Measurements from ENCODE around the gene PRDM2. TPM values are rescaled to one million over a fixed set of nuclear protein-coding genes. Genes with fewer than 3 reads are reported as not detected.

PRDM2 gene
- total RNA-seq, 2 experiments from 2014 or later, result 56.3 to 58.4 TPM

DNA sequence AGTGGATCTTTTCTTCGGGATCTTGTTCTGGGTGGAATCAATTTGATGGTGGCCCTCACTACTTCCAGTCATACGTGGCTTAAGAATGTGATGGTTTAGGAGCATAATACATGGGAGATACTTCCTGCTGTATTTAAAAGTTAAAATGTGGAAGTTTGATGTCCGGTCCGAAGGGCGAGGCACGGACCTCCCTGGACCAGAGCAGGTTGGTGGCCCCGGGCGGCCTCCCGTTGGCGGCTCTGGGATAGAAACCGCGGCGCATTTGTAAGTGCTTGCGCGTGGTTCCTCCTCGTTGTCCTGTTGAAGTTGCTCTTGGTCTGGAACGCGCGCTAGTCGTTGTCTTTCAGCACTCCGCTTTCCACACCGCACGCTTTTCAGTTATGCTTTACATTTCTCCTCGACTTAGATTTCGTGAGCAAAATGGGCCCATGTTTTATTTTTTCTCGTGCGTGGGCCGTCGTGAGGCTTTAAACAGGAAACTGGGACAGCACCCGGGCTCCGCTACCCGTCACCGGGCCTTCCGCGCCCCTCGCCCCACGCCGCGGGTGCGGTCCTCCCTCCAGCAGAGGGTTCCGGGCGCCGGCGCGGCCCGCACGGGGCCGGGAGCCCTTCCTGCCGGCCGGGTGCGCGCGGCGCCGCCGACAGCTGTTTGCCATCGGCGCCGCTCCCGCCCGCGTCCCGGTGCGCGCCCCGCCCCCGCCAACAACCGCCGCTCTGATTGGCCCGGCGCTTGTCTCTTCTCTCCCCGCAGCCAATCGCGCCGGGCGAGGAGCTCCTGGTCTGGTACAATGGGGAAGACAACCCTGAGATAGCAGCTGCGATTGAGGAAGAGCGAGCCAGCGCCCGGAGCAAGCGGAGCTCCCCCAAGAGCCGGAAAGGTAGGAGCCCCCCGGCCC is 48.9 kb downstream of the PRDM2 start:
- ChIA-PET POLR2A (interaction anchor here (0.6 to 5.9 kb wide), 19 partner anchors 8 to 1841 kb away, joined by 3 to 177 read pairs (median 4); partner anchors contain the start of gene PRDM2), CTCF (interaction anchor here (0.7 to 4.5 kb wide), 6 partner anchors 12 to 82 kb away, joined by 3 to 47 read pairs (median 6); no protein-coding TSS in a partner anchor)
- Mint-ChIP-seq H3K9me3 (no peaks in the 10 kb centered on the region), H3K4me1 (peaks cover 48% of the 10 kb centered on the region), H3K27ac (peak overlapping the region; percentile 87), H3K27me3 (no peaks in the 10 kb centered on the region), H3K4me3 (peak overlapping the region; percentile 86), H3K36me3 (ENCODE audit: low read depth) (peaks cover 31% of the 10 kb centered on the region)
- peak; percentile 96 for DNase-seq

- POLR2A ChIA-PET, result interaction anchor here (0.6 to 5.9 kb wide), 18 partner anchors 7 to 1842 kb away, joined by 3 to 177 read pairs (median 4); partner anchors contain the start of gene PRDM2
Observed at GRCh38 chr1:13749543-13750341, 49.8 kb downstream of the PRDM2 start.

GRCh38 chr1:13751458-13751871 is 51.5 kb downstream of the PRDM2 start:
- no peaks in the 10 kb centered on the region for H3K9me3 Mint-ChIP-seq
- CTCF ChIA-PET, result interaction anchor here (0.7 to 1.4 kb wide), 5 partner anchors 9 to 49 kb away, joined by 3 to 4 read pairs (median 3); no protein-coding TSS in a partner anchor

More at GRCh38 chr1:13749543-13750341, 49.8 kb downstream of the PRDM2 start:
- Mint-ChIP-seq H3K27ac (peak overlapping the region; percentile 87), H3K36me3 (ENCODE audit: low read depth) (peaks cover 34% of the 10 kb centered on the region), H3K4me3 (peak overlapping the region; percentile 98), H3K27me3 (no peaks in the 10 kb centered on the region), H3K4me1 (peaks cover 56% of the 10 kb centered on the region), H3K9me3 (no peaks in the 10 kb centered on the region)
- CTCF ChIA-PET, result interaction anchor here (0.7 to 4.5 kb wide), 6 partner anchors 11 to 83 kb away, joined by 3 to 47 read pairs (median 6); no protein-coding TSS in a partner anchor
- peak; percentile 60 for DNase-seq

GRCh38 chr1:13751985-13752384 is 52.0 kb downstream of the PRDM2 start:
- Mint-ChIP-seq H3K4me1 (peaks cover 68% of the 10 kb centered on the region), H3K27me3 (no peaks in the 10 kb centered on the region), H3K36me3 (ENCODE audit: low read depth) (peaks cover 39% of the 10 kb centered on the region), H3K9me3 (no peaks in the 10 kb centered on the region), H3K4me3 (no peak overlapping the region), H3K27ac (no peak overlapping the region)
- CTCF ChIA-PET, result interaction anchor here (0.6 to 1.4 kb wide), 3 partner anchors 9 to 135 kb away, joined by 3 to 4 read pairs (median 3); no protein-coding TSS in a partner anchor
- POLR2A ChIA-PET, result interaction anchor here (3.2 kb wide), 1 partner anchor 21 kb away, joined by 21 read pairs; no protein-coding TSS in a partner anchor
- DNase-seq, result no peak

More at GRCh38 chr1:13751458-13751871, 51.5 kb downstream of the PRDM2 start:
- H3K27ac Mint-ChIP-seq, result no peak overlapping the region
- no peaks in the 10 kb centered on the region for H3K27me3 Mint-ChIP-seq
- no peak overlapping the region for H3K4me3 Mint-ChIP-seq
- peaks cover 63% of the 10 kb centered on the region for H3K4me1 Mint-ChIP-seq
- no peak for DNase-seq
- POLR2A ChIA-PET, result interaction anchor here (3.2 kb wide), 1 partner anchor 21 kb away, joined by 21 read pairs; no protein-coding TSS in a partner anchor
- H3K36me3 Mint-ChIP-seq (ENCODE audit: low read depth), result peaks cover 37% of the 10 kb centered on the region

DNA sequence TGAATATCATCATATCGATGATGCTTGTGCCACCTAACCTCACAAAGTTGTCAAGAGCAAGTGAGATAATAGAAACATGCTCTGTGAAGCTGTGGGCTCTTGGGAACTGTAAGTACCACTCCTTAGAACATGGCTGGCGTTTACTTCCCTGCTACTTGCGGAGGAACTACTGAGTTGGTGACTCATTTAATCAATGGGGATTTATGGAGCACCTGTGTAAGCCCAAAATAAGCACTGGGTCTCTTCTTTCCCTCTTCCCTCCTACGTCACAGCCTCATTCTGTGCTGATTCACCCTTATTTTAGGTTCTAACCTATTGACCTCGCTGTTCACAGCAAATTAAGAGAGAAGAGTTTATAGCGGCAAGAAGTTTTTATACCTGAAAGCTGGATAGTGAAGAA is 52.9 kb downstream of the PRDM2 start:
- ChIA-PET CTCF (no interaction called here), POLR2A (interaction anchor here (0.9 to 3.2 kb wide), 2 partner anchors 22 to 52 kb away, joined by 3 to 21 read pairs; no protein-coding TSS in a partner anchor)
- peaks cover 73% of the 10 kb centered on the region for H3K4me1 Mint-ChIP-seq
- no peaks in the 10 kb centered on the region for H3K27me3 Mint-ChIP-seq
- H3K27ac Mint-ChIP-seq, result no peak overlapping the region
- no peak for DNase-seq
- H3K9me3 Mint-ChIP-seq, result no peaks in the 10 kb centered on the region
- H3K36me3 Mint-ChIP-seq (ENCODE audit: low read depth), result peaks cover 39% of the 10 kb centered on the region
- no peak overlapping the region for H3K4me3 Mint-ChIP-seq

- ChIA-PET POLR2A (interaction anchor here (0.8 to 3.2 kb wide), 5 partner anchors 9 to 51 kb away, joined by 3 to 21 read pairs (median 5); no protein-coding TSS in a partner anchor), CTCF (no interaction called here)
- Mint-ChIP-seq H3K36me3 (ENCODE audit: low read depth) (peaks cover 39% of the 10 kb centered on the region), H3K4me1 (peaks cover 65% of the 10 kb centered on the region), H3K9me3 (no peaks in the 10 kb centered on the region), H3K27ac (peak overlapping the region; percentile 36), H3K4me3 (no peak overlapping the region), H3K27me3 (no peaks in the 10 kb centered on the region)
- no peak for DNase-seq
Observed at GRCh38 chr1:13753636-13754402, 53.8 kb downstream of the PRDM2 start.

DNA sequence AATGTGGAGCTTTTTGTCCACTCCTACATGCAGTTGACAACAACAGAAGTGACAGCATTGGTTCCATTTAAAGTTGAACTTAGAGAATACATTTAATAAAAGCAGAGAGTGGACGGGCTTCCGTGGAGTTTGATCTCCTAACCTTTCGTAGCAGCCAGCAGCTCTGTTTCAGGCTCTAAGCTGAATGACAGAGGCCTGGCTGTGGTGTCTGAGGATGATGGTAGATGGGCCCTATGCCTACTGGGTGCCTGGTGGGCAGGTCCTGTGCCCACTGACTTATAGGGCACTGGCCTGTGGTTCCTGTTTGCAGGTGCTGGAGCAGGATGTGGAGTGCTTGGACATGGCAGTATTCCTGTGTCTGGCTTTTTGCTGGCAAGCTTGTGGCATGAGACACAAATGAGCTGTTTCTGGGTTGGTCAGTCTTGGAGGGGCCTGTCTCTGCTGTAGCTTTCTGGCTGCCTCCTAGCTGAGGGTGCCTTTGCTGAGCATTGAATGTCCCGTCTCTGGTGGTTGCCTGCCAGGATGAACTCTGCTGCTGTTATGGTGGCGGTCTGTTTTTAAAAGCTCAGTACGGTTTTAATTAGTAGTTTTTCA is 54.6 kb downstream of the PRDM2 start:
- peaks cover 69% of the 10 kb centered on the region for H3K4me1 Mint-ChIP-seq
- H3K27ac Mint-ChIP-seq, result no peak overlapping the region
- H3K9me3 Mint-ChIP-seq, result no peaks in the 10 kb centered on the region
- no peak overlapping the region for H3K4me3 Mint-ChIP-seq
- ChIA-PET POLR2A (interaction anchor here (0.8 to 2.9 kb wide), 4 partner anchors 9 to 52 kb away, joined by 3 to 9 read pairs (median 4); no protein-coding TSS in a partner anchor), CTCF (no interaction called here)
- peaks cover 37% of the 10 kb centered on the region for H3K36me3 Mint-ChIP-seq (ENCODE audit: low read depth)
- DNase-seq, result no peak
- no peaks in the 10 kb centered on the region for H3K27me3 Mint-ChIP-seq

DNA sequence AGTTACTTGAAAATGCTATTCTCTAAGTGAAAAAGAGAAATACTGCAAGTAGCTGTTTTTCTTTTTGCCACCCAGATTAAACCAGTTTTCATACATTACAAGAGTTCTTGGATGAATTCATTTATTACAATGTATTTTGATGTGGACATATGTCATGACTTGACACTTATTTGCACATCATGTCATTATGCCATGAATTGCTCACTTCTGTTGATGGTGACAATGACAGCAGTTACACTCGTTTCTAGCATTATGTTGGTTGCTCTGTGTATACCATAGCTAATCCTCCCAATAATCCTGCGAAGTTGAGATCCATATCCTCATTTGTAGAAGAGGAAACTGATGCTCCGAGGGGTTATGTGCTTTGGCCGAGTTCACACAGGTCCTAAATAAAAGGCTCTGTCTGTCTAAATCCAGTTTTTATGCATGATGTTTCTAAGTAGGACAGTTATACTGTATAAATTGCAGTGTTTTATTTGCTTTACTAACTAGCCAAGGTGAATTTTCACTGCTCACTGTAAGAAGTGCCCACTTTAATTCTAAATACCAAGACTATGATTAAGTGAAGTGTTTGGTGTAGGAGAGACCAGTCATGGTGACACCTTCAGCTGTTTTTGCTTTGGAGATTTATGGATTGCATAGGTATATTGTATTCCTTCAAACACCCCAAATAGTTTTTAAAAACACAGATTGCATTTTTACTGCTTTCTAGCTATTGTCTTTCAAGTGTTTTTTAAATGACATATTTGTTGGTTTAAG is 56.7 kb downstream of the PRDM2 start:
- Mint-ChIP-seq H3K36me3 (ENCODE audit: low read depth) (peaks cover 36% of the 10 kb centered on the region), H3K4me1 (peaks cover 62% of the 10 kb centered on the region), H3K27me3 (no peaks in the 10 kb centered on the region), H3K9me3 (no peaks in the 10 kb centered on the region), H3K4me3 (no peak overlapping the region), H3K27ac (no peak overlapping the region)
- ChIA-PET POLR2A (interaction anchor here (0.7 to 2.9 kb wide), 6 partner anchors 8 to 54 kb away, joined by 3 to 19 read pairs (median 4); no protein-coding TSS in a partner anchor), CTCF (interaction anchor here (0.7 to 2.0 kb wide), 8 partner anchors 11 to 1784 kb away, joined by 3 to 6 read pairs (median 4); no protein-coding TSS in a partner anchor)
- DNase-seq, result no peak

DNA sequence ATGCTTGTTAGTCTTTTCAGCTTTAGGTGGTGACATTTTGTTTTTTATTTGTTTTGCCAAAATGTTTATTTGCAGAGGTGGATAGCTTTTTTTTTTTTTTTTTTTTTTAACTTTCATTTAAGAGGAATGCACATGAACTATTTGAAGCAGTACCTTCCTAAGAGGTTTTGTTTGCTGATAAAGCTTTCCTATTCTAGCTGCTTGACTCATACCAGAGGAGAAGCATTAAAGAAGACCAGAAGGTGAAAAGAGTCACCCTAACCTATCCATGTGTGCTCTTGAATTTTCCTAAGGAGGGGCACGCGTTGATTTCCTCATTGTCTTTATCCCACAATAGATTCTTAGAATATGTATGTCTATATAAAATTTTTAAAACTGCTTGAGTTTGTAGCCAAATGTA is 57.7 kb downstream of the PRDM2 start:
- Mint-ChIP-seq H3K27me3 (no peaks in the 10 kb centered on the region), H3K27ac (no peak overlapping the region), H3K4me1 (peaks cover 59% of the 10 kb centered on the region), H3K4me3 (no peak overlapping the region), H3K9me3 (no peaks in the 10 kb centered on the region), H3K36me3 (ENCODE audit: low read depth) (peaks cover 33% of the 10 kb centered on the region)
- ChIA-PET CTCF (interaction anchor here (0.7 to 2.0 kb wide), 6 partner anchors 12 to 213 kb away, joined by 3 to 6 read pairs (median 4); no protein-coding TSS in a partner anchor), POLR2A (interaction anchor here (0.7 to 4.9 kb wide), 6 partner anchors 8 to 55 kb away, joined by 3 to 21 read pairs (median 3); no protein-coding TSS in a partner anchor)
- DNase-seq, result no peak

GRCh38 chr1:13759072-13759471 is 59.1 kb downstream of the PRDM2 start:
- Mint-ChIP-seq H3K36me3 (ENCODE audit: low read depth) (peaks cover 22% of the 10 kb centered on the region), H3K4me3 (no peak overlapping the region), H3K4me1 (peaks cover 60% of the 10 kb centered on the region), H3K27me3 (no peaks in the 10 kb centered on the region), H3K27ac (no peak overlapping the region), H3K9me3 (no peaks in the 10 kb centered on the region)
- no peak for DNase-seq
- ChIA-PET POLR2A (interaction anchor here (4.9 kb wide), 1 partner anchor 10 kb away, joined by 21 read pairs; no protein-coding TSS in a partner anchor), CTCF (interaction anchor here (1.6 kb wide), 1 partner anchor 27 kb away, joined by 4 read pairs; no protein-coding TSS in a partner anchor)

DNA sequence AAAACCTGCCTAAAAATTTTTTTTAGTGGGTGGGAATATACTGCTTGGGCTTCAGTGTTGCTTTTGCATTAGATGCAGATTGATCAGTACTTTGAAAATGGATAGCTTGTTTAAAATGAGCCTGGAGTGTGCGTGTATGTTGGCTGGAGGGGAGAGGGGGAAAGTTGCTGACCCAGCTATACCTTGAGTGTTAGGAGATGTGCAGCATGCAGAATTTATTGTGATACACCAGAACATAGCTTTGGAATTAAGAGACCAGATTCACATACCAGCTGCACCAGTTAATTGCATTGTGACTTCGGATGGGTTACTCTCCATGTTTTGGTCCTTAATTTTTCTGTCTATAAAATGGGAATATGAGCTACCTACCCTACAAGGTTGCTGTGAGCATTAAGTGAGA is 60.4 kb downstream of the PRDM2 start:
- peaks cover 18% of the 10 kb centered on the region for H3K36me3 Mint-ChIP-seq (ENCODE audit: low read depth)
- peaks cover 59% of the 10 kb centered on the region for H3K4me1 Mint-ChIP-seq
- no peaks in the 10 kb centered on the region for H3K27me3 Mint-ChIP-seq
- ChIA-PET POLR2A (interaction anchor here (4.9 kb wide), 1 partner anchor 11 kb away, joined by 21 read pairs; no protein-coding TSS in a partner anchor), CTCF (interaction anchor here (1.0 to 1.1 kb wide), 2 partner anchors 8 to 11 kb away, joined by 3 to 4 read pairs; no protein-coding TSS in a partner anchor)
- no peak overlapping the region for H3K27ac Mint-ChIP-seq
- no peak overlapping the region for H3K4me3 Mint-ChIP-seq
- no peak for DNase-seq
- H3K9me3 Mint-ChIP-seq, result no peaks in the 10 kb centered on the region

Measured in activated CD4-positive, alpha-beta memory T cell treated with anti-CD3 and anti-CD28 coated beads, Interleukin-2, amount 10 ng/mL, durations not matched to agents 7 days and 5 days (primary cell).